Tibial artery (tissue), 4 donors: ENCODE data around the gene MEX3D.

ENCODE experiments used
- DNase-seq, 2 donors: peaks; one replicate each; pipeline ENCODE4 v3.0.0-alpha.2; 2019
- H3K27ac ChIP-seq, 2 donors: fragments of 200-600 bp; sonication (generic) in 1 of 2; 1 replicate in 1 of 2; 2 replicates in 1 of 2; pipeline ENCODE4 v1.5.1; 2018 to 2019; ENCODE audit warnings: mild to moderate bottlenecking in 1 of 2
- H3K27me3 ChIP-seq, 2 donors: fragments of 200-600 bp; sonication (generic) in 1 of 2; one replicate each; pipeline versions ENCODE4 v1.5.1 to v1.6.0; 2016 to 2019
- H3K36me3 ChIP-seq, 3 donors: fragments of 200-600 bp; sonication (generic) in 2 of 3; one replicate each; pipeline ENCODE4 v1.5.1; 2016 to 2019; ENCODE audit warnings: mild to moderate bottlenecking in 2 of 3
- H3K4me1 ChIP-seq, 4 donors: fragments of 200-600 bp; sonication (generic) in 2 of 4; 1 replicate in 3 of 4; 2 replicates in 1 of 4; pipeline ENCODE4 v1.5.1; 2016 to 2019
- H3K4me3 ChIP-seq, 2 donors: fragments of 200-600 bp; sonication (generic) in 1 of 2; 1 replicate in 1 of 2; 2 replicates in 1 of 2; pipeline ENCODE4 v1.5.1; 2018 to 2019; ENCODE audit warnings: mild to moderate bottlenecking in 2 of 2
- H3K9me3 ChIP-seq, 3 donors: fragments of 200-600 bp; sonication (generic) in 1 of 3; one replicate each; pipeline ENCODE4 v1.5.1; 2016 to 2019
- CTCF ChIP-seq, 2 experiments: fragments of 200-600 bp in 1 of 2; fragments of 450-650 bp in 1 of 2; IDR thresholded peaks; one replicate each; pipeline ENCODE4 v1.5.1; 2017 to 2019; ENCODE audit warnings: antibody characterized with exemption in 2 of 2, mild to moderate bottlenecking in 1 of 2, moderate library complexity in 1 of 2
- intact Hi-C: fragments of 100-400 bp; cut with DNase I; formaldehyde crosslinking; loops from one replicate; pipeline ENCODE4 v1.15.0; 2023; ENCODE audit warnings: low total_unique reads

The MEX3D gene

GRCh38 chr19:1560286-1560882 lies 7.7 kb downstream of the MEX3D start:
- no peaks in the 10 kb centered on the region for H3K27me3 ChIP-seq
- no peaks in the 10 kb centered on the region for H3K9me3 ChIP-seq
- intact Hi-C loops = no loop called here
- H3K4me1 ChIP-seq = no peaks in the 10 kb centered on the region
- H3K27ac ChIP-seq = no peak overlapping the region
- DNase-seq = no peak
- TF ChIP-seq CTCF (IDR thresholded peaks at IDR 0.05) = no peak
- H3K36me3 ChIP-seq = peaks cover 0 to 18% (median 8%) of the 10 kb centered on the region in 3 donors
- H3K4me3 ChIP-seq = no peak overlapping the region

- Histone ChIP-seq H3K4me3 (no peak overlapping the region), H3K36me3 (peaks cover 0 to 23% (median 16%) of the 10 kb centered on the region in 3 donors), H3K9me3 (no peaks in the 10 kb centered on the region), H3K27me3 (peaks cover 0 to 5% of the 10 kb centered on the region in 2 donors), H3K4me1 (no peaks in the 10 kb centered on the region), H3K27ac (no peak overlapping the region)
- no peak for TF ChIP-seq CTCF (IDR thresholded peaks at IDR 0.05)
- DNase-seq = no peak
- intact Hi-C loops = no loop called here
Measured at GRCh38 chr19:1558552-1558951, 9.6 kb downstream of the MEX3D start.

GRCh38 chr19:1556390-1557070 lies 11.6 kb downstream of the MEX3D start:
- Histone ChIP-seq H3K36me3 (peaks cover 0 to 23% (median 16%) of the 10 kb centered on the region in 3 donors), H3K27ac (no peak overlapping the region), H3K4me1 (no peaks in the 10 kb centered on the region), H3K9me3 (no peaks in the 10 kb centered on the region), H3K4me3 (no peak overlapping the region), H3K27me3 (peaks cover 0 to 7% of the 10 kb centered on the region in 2 donors)
- DNase-seq = no peak
- intact Hi-C loops = no loop called here
- no peak for TF ChIP-seq CTCF (IDR thresholded peaks at IDR 0.05)

GRCh38 chr19:1555487-1556389 lies 12.4 kb downstream of the MEX3D start:
- Histone ChIP-seq H3K4me3 (no peak overlapping the region), H3K27me3 (peaks cover 0 to 8% of the 10 kb centered on the region in 2 donors), H3K27ac (no peak overlapping the region), H3K4me1 (no peaks in the 10 kb centered on the region), H3K9me3 (no peaks in the 10 kb centered on the region), H3K36me3 (peaks cover 0 to 23% (median 16%) of the 10 kb centered on the region in 3 donors)
- TF ChIP-seq CTCF (IDR thresholded peaks at IDR 0.05) = no peak
- intact Hi-C loops = no loop called here
- DNase-seq = no peak

GRCh38 chr19:1554968-1555367 lies 13.2 kb downstream of the MEX3D start:
- intact Hi-C loops = no loop called here
- peaks cover 0 to 12% of the 10 kb centered on the region in 2 donors for H3K27me3 ChIP-seq

More at GRCh38 chr19:1554968-1555367, 13.2 kb downstream of the MEX3D start:
- H3K9me3 ChIP-seq = no peaks in the 10 kb centered on the region
- no peak overlapping the region for H3K27ac ChIP-seq
- DNase-seq = no peak
- H3K4me1 ChIP-seq = no peaks in the 10 kb centered on the region
- TF ChIP-seq CTCF (IDR thresholded peaks at IDR 0.05) = no peak
- peaks cover 0 to 23% (median 16%) of the 10 kb centered on the region in 3 donors for H3K36me3 ChIP-seq
- H3K4me3 ChIP-seq = no peak overlapping the region
